ENCODE measurements around the gene GZMM.

GZMM gene

GRCh38 chr19:512547-513365 lies 31.1 kb upstream of the GZMM start:
- peak; percentile 79 for DNase-seq

GRCh38 chr19:513368-514165 lies 30.3 kb upstream of the GZMM start:
- no peak for DNase-seq

- no peak for DNase-seq
Observed at GRCh38 chr19:514166-514663, 29.6 kb upstream of the GZMM start.

- DNase-seq = no peak
Observed at GRCh38 chr19:517721-518597, 25.9 kb upstream of the GZMM start.

GRCh38 chr19:518598-519231 lies 25.1 kb upstream of the GZMM start:
- DNase-seq = no peak

GRCh38 chr19:519449-519865 lies 24.4 kb upstream of the GZMM start:
- DNase-seq = no peak

- no peak for DNase-seq
Observed at GRCh38 chr19:522726-523125, 21.1 kb upstream of the GZMM start.

GRCh38 chr19:524062-524674 lies 19.7 kb upstream of the GZMM start:
- no peak for DNase-seq

- DNase-seq = no peak
Observed at GRCh38 chr19:525029-525428, 18.8 kb upstream of the GZMM start.

GRCh38 chr19:525857-526419 lies 17.9 kb upstream of the GZMM start:
- no peak for DNase-seq

- no peak for DNase-seq
Observed at GRCh38 chr19:530134-531008, 13.5 kb upstream of the GZMM start.

GRCh38 chr19:531009-531752 lies 12.7 kb upstream of the GZMM start:
- peak; percentile 37 for DNase-seq

GRCh38 chr19:531753-532560 lies 11.9 kb upstream of the GZMM start, which contains the start of gene CDC34:
CDC34 (plus strand) TSS chr19:531760; CDS start chr19:531932, 172 bp downstream.
- DNase-seq = no peak

GRCh38 chr19:532561-533363 lies 11.1 kb upstream of the GZMM start:
- DNase-seq = no peak

- no peak for DNase-seq
Observed at GRCh38 chr19:533364-534058, 10.3 kb upstream of the GZMM start.

- no peak for DNase-seq
Observed at GRCh38 chr19:534088-534487, 9.8 kb upstream of the GZMM start.
